Bronchial epithelial cell (primary cell): ENCODE results near the gene SLC9B2. TPM values are rescaled to one million over a fixed set of nuclear protein-coding genes. Genes with fewer than 3 reads are reported as not detected.

Experiments used
- DNase-seq: peaks from one replicate; pipeline ENCODE4 v3.0.0-alpha.2; 2010; ENCODE audit warnings: low read depth
- FAIRE-seq: peaks from 2 replicates; lab custom pipeline; 2011; peaks lifted over from hg19 to GRCh38; lab: Jason Lieb, UNC
- H3K27me3 ChIP-seq: 2 replicates; pipeline ENCODE4 v1.5.1; 2011; ENCODE audit warnings: low read length; ENCODE audit not compliant: control insufficient read depth, insufficient read depth
- H3K36me3 ChIP-seq: 2 replicates; pipeline ENCODE4 v1.5.1; 2011; ENCODE audit warnings: low read length; ENCODE audit not compliant: control insufficient read depth, insufficient read depth
- H3K4me3 ChIP-seq: 2 replicates; pipeline ENCODE4 v1.5.1; 2011; ENCODE audit warnings: mild to moderate bottlenecking, low read depth, low read length, control low read depth
- total RNA-seq: library from RNA; depleted of rRNA; stranded (reverse); fragments of >200 nt; gene quantifications from 2 replicates; pipeline ENCODE4 v1.2.1, GENCODE V29; 2014
- TF ChIP-seq, protein P1 (sequence below): IDR thresholded peaks from 2 replicates; pipeline ENCODE4 v1.5.1; 2011; ENCODE audit warnings: mild to moderate bottlenecking, moderate library complexity, low read length, control low read depth, inconsistent platforms; ENCODE audit not compliant: insufficient read depth, severe bottlenecking

SLC9B2 gene
- total RNA-seq, 1 donor from 2014 or later, result 16.3 TPM

DNA sequence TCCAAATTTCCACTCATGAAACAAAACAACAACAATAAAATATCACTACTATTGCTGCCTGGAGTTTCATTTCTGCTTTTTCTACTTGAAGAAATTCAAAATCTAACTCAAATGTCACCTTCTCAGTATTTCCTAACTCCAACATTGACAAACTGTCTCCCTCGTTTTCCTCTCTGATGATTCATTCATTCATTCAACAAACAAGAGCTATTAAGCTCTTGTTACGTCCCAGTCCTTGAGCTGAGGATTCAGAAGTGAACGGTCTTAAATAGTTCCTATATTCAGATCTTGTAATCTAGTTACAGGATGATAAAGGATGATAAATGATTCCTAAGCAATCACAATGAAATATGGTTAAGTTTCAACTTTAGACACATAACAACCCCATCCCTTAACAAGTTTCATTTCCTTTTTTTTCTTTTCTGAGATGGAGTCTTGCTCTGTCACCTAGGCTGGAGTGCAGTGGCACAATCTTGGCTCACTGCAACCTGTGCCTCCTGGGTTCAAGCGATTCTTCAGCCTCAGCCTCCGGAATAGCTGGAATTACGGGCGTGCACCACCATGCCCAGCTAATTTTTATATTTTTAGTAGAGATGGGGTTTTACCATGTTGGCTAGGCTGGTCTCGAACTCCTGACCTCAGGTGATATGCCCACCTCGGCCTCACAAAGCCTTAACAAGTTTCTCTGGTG lies 1.7 kb downstream of the SLC9B2 start:
- no peaks in the 10 kb centered on the region for H3K27me3 ChIP-seq
- no peaks in the 10 kb centered on the region for H3K36me3 ChIP-seq
- DNase-seq, result peak; percentile 62
- no peak for FAIRE-seq
- H3K4me3 ChIP-seq, result no peak overlapping the region
- TF ChIP-seq, protein P1, sequence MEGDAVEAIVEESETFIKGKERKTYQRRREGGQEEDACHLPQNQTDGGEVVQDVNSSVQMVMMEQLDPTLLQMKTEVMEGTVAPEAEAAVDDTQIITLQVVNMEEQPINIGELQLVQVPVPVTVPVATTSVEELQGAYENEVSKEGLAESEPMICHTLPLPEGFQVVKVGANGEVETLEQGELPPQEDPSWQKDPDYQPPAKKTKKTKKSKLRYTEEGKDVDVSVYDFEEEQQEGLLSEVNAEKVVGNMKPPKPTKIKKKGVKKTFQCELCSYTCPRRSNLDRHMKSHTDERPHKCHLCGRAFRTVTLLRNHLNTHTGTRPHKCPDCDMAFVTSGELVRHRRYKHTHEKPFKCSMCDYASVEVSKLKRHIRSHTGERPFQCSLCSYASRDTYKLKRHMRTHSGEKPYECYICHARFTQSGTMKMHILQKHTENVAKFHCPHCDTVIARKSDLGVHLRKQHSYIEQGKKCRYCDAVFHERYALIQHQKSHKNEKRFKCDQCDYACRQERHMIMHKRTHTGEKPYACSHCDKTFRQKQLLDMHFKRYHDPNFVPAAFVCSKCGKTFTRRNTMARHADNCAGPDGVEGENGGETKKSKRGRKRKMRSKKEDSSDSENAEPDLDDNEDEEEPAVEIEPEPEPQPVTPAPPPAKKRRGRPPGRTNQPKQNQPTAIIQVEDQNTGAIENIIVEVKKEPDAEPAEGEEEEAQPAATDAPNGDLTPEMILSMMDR, result no peak

DNA sequence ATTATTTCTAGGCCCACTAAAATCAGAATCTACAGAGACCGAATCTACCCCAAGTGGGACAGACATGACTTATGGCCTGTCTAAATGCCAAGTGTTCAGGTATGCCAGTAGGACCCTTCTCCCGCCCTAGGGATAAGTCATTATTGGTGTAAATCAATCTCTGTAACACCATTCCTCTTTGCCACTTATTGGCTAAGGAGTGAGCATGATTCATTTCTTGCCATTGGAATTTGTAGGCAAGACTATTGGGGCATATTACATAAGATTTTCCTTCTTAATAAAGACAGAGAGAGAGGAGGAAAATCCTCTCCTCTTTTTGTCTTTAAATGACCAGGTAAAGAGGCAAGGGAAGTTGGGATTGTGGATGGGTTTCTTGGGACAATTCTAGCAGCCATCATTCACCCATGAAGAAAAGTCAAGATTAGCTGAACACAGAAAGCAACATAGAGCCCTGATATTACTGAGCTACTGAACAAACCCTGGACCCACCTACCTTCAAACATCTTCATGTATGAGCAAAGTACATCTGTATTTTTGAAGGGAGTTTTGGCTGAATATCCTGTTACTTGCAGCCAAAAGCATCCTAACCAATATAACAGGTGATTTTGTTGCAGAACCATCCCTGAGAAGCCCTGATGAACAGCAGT lies 2.6 kb downstream of the SLC9B2 start:
- peak; percentile 47 for DNase-seq
- no peak for FAIRE-seq
- Histone ChIP-seq H3K4me3 (no peak overlapping the region), H3K27me3 (no peaks in the 10 kb centered on the region), H3K36me3 (no peaks in the 10 kb centered on the region)
- TF ChIP-seq, protein P1, result no peak

DNA sequence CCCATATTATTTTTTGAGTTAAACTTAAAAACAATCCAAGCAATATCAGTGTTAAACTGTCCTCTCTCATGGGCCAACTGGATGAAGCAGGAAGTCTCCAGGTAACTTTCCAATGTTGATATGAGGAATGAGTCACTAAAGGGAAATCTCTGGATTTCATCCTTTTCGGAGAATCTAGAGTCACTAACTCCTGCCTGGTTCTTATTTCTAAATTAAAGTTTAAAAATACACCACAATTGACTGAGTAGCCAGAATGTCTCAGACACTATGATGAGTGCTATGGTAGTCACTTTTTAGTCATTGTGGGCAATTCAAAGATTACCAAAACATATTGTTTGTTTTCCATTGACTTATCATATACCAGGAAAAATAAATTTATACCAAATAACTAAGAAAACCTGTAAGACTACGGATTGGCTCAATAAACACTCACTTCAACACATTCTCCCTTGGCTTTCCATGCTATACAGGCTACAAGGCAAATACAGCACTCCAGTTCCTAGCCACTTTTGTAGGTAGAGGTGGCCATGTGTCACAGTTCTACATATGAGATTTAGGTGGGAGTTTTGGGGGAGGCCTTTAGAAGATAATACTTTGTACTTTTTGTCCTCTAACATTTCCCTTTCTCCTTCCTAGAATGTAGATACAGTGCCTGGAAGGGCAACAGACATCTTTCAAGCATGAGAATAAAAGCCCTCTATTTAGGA lies 8.6 kb downstream of the SLC9B2 start:
- H3K27me3 ChIP-seq, result no peaks in the 10 kb centered on the region
- no peak overlapping the region for H3K4me3 ChIP-seq
- peak; percentile 77 for DNase-seq
- TF ChIP-seq, protein P1, result no peak
- no peak for FAIRE-seq
- H3K36me3 ChIP-seq, result peaks cover 3% of the 10 kb centered on the region

DNA sequence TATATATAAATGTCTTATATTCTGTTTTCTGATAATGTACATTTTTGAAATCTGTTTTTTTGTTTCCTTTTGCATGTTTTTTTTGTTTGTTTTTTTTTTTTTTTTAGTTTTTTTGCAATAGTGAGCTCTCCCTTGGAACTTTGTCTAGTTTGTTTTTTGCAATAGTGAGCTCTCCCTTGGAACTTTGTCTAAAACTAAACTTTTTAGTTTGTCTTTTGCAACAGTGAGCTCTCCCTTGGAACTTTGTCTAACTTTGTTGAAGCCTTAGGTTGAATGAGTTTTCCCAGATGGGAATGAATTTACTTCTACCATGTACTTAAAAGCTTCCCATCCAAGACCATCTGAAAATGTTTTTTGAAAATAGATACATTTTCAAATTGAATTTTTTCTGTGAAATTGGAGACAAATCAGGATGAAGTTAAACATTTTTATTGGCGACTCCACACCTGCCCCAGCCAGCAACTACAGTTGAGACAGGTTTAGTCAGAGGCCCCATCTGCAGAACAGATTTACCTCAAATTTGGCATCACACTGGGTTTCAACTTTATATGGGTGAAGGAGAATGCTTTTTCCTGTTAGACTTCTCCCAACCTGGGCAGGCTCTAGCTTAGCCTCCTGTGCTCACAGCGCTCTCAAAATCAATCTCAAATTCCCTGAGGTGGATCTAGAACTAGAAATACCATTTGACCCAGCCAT lies 16.0 kb downstream of the SLC9B2 start:
- H3K36me3 ChIP-seq, result no peaks in the 10 kb centered on the region
- DNase-seq (no peak), FAIRE-seq (no peak)
- H3K27me3 ChIP-seq, result no peaks in the 10 kb centered on the region
- TF ChIP-seq, protein P1, result no peak
- no peak overlapping the region for H3K4me3 ChIP-seq

DNA sequence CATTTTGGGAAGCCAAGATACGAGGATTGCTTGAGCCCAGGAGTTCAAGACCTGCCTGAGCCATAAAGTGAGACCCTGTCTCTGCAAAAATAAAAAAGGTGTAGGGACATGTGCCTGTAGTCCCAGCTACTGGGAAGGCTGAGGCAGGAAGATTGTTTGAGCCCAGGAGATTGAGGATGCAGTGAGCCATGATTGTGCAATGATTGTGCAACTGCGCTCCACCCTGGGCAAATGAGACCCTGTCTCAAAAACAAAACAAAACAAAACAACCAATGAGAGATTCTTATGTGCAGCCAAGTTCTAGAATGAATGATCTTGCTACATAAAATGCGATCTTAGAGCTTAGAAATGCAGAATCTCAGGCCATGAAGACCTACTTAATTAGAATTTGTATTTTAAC lies 22.5 kb downstream of the SLC9B2 start:
- Histone ChIP-seq H3K27me3 (no peaks in the 10 kb centered on the region), H3K36me3 (no peaks in the 10 kb centered on the region), H3K4me3 (no peak overlapping the region)
- DNase-seq (no peak), FAIRE-seq (no peak)
- TF ChIP-seq, protein P1, result no peak
